Endodermal cell (in vitro differentiated cells): ENCODE results near the gene RUBCNL. TPM values are rescaled to one million over a fixed set of nuclear protein-coding genes. Genes with fewer than 3 reads are reported as not detected.
"Not testable (repeated sequence)": the region's sequence is repeated elsewhere in the genome, so short reads cannot be mapped to it uniquely, and the experiment has no call there.

Experiments
- DNase-seq: peaks from one replicate; pipeline ENCODE4 v3.0.0-alpha.2; 2017
- H3K27ac ChIP-seq: 2 replicates; pipeline ENCODE4 v1.5.1; 2013; ENCODE audit warnings: mild to moderate bottlenecking, low read depth, low read length, moderate library complexity
- H3K27me3 ChIP-seq: 2 replicates; pipeline ENCODE4 v1.6.1; 2013; ENCODE audit warnings: mild to moderate bottlenecking, low read length, moderate library complexity; ENCODE audit not compliant: insufficient read depth, control insufficient read depth, poor library complexity, severe bottlenecking
- H3K36me3 ChIP-seq: 2 replicates; pipeline ENCODE4 v1.7.0; 2013; ENCODE audit warnings: mild to moderate bottlenecking, low read length, moderate library complexity; ENCODE audit not compliant: control insufficient read depth, insufficient read depth
- H3K4me1 ChIP-seq: one replicate; pipeline ENCODE4 v1.7.0; 2013; ENCODE audit warnings: low read length; ENCODE audit not compliant: control insufficient read depth, insufficient read depth
- H3K4me3 ChIP-seq: 2 replicates; pipeline ENCODE4 v1.5.1; 2013; ENCODE audit warnings: mild to moderate bottlenecking, low read length, moderate library complexity
- H3K9ac ChIP-seq: 2 replicates; pipeline ENCODE4 v1.6.1; 2013; ENCODE audit warnings: mild to moderate bottlenecking, low read length, moderate library complexity; ENCODE audit not compliant: poor library complexity, severe bottlenecking; ENCODE audit errors: extremely low read depth
- H3K9me3 ChIP-seq: 2 replicates; pipeline ENCODE4 v1.6.1; 2013; ENCODE audit warnings: mild to moderate bottlenecking, low read length, moderate library complexity; ENCODE audit not compliant: control insufficient read depth
- H3K27ac Mint-ChIP-seq: 2 replicates; pipeline ENCODE4 v1.8.0; 2020; ENCODE audit warnings: mixed read lengths
- H3K27me3 Mint-ChIP-seq: 2 replicates; pipeline ENCODE4 v1.8.0; 2021; ENCODE audit warnings: mild to moderate bottlenecking, mixed read lengths; ENCODE audit not compliant: insufficient read depth
- H3K36me3 Mint-ChIP-seq: 2 replicates; pipeline ENCODE4 v1.8.0; 2020; ENCODE audit warnings: low read depth, mixed read lengths
- H3K4me1 Mint-ChIP-seq: 2 replicates; pipeline ENCODE4 v1.8.0; 2020; ENCODE audit warnings: mixed read lengths
- H3K4me3 Mint-ChIP-seq: 2 replicates; pipeline ENCODE4 v1.8.0; 2020; ENCODE audit warnings: mild to moderate bottlenecking, moderate library complexity, mixed read lengths
- H3K9me3 Mint-ChIP-seq: 2 replicates; pipeline ENCODE4 v1.8.0; 2020; ENCODE audit warnings: mild to moderate bottlenecking, mixed read lengths
- CTCF ChIP-seq: fragments of 200-600 bp; sonication (generic); conservative IDR thresholded peaks from 2 replicates; pipeline ENCODE4 v1.5.0; 2021; ENCODE audit warnings: antibody characterized with exemption, mild to moderate bottlenecking
- WGBS, 2 experiments: methylation state at CpG; one replicate each; pipeline versions ENCODE4 v1.1.5 to v1.1.7; 2013; ENCODE audit warnings: missing lambda C conversion rate in 2 of 2, mixed read lengths in 1 of 2; ENCODE audit not compliant: insufficient coverage in 1 of 2, insufficient read length in 1 of 2; 5-methylcytosine and 5-hydroxymethylcytosine counted together
- long read RNA-seq, 4 experiments: library from polyadenylated mRNA in 2 of 4; library from RNA in 1 of 4; library from capped mRNA in 1 of 4; stranded (forward) in 3 of 4; unstranded in 1 of 4; transcript quantifications; one replicate each; pipeline ENCODE4 v2.0.0, GENCODE V29; 2020 to 2021; ENCODE audit warnings: inconsistent platforms in 1 of 4
- polyA plus RNA-seq, 2 experiments: library from polyadenylated mRNA; stranded (reverse); fragments of 50-300 nt; gene quantifications; one replicate each; pipeline ENCODE4 v1.2.3, GENCODE V29; 2013
- total RNA-seq, 2 donors: library from RNA; stranded (reverse); fragmentation: NEBNext Ultra II Directional in 1 of 2; extraction: Animal tissue kit (Norgen Biotek cat#: 25700) in 1 of 2; gene quantifications; 2 replicates in 1 of 2; 3 replicates in 1 of 2; pipeline ENCODE4 v1.2.1, GENCODE V29; 2021

Gene RUBCNL
- total RNA-seq: 1 to 10 TPM; 3.1 to 3.6 TPM
- polyA plus RNA-seq (2013, experiment 1 of 2): 3.0 TPM
- 1.9 TPM for polyA plus RNA-seq (2013, experiment 2 of 2)
- long read RNA-seq, experiment 1, partial matches to known transcripts: 1 of 2 reads
- long read RNA-seq, experiment 1, other reads (novel, unspliced or antisense): 0 of 2 reads
- long read RNA-seq, experiment 2, partial matches to known transcripts: 0 of 2 reads
- long read RNA-seq, experiment 2, other reads (novel, unspliced or antisense): 2 of 2 reads
- long read RNA-seq, experiment 3, partial matches to known transcripts: 2 of 19 reads
- long read RNA-seq, experiment 3, other reads (novel, unspliced or antisense): 10 of 19 reads
- long read RNA-seq, experiment 4, partial matches to known transcripts: 0 of 3 reads
- long read RNA-seq, experiment 4, other reads (novel, unspliced or antisense): 1 of 3 reads

DNA sequence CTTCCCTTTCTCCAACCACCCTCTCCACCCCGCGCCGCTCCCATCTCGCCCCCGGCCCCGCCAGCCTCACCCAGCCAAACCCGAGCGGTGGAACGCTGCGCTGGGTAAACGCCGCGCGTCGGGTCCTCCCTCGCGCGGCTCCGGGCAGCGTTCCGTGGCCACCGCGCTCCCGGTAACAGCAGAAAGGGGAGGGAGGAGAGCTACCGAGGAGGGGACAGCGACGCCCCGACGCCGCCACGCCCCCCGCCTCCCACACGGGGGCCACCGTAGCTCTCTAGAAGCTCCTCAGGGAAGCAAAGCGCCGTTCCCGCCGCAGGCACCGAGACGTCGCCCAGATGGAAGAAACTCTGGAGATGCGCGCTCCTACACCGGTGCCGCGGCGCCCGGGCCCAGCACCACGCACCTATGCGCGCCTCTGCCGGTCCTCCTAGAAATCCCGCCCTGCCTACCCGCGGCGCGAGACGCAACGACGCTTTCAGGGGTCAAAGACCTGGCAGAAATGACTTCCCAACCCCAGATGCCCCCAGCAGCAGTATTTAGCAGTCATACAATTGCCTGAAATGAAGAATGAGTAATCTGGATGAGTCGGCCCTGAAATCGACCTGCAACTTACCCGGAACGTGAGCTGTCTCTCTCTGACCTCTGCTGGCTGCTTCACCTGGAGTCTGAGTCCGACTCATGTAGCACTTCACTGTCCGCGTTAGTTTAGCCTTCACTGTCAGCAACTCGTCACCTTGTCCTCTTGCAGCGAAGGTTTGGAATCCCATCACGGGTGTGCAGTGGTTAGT is at the start of gene RUBCNL:
Gene RUBCNL (minus strand): TSS at position 189 of the 788 bp plus-strand sequence. CDS start 14,777 bp downstream, outside the sequence.
- Mint-ChIP-seq H3K9me3 (no peaks in the 10 kb centered on the region), H3K4me1 (peaks cover 3% of the 10 kb centered on the region), H3K27ac (no peak within 1 kb of the TSS), H3K4me3 (peak within 1 kb of the TSS; percentile 66), H3K27me3 (peaks cover 69% of the 10 kb centered on the region), H3K36me3 (no peaks in the 10 kb centered on the region)
- H3K9me3 ChIP-seq: no peaks in the 10 kb centered on the region
- DNase-seq: peak; percentile 85
- no peak within 1 kb of the TSS for H3K9ac ChIP-seq
- peaks cover 74% of the 10 kb centered on the region for H3K27me3 ChIP-seq
- 0 to 2% methylated on average over 45 to 70 of the region's 70 CpGs for WGBS, 2 experiments
- H3K4me1 ChIP-seq: no peaks in the 10 kb centered on the region
- no peak within 1 kb of the TSS for H3K27ac ChIP-seq
- TF ChIP-seq CTCF: peak; percentile 36
- peak within 1 kb of the TSS; percentile 77 for H3K4me3 ChIP-seq
- no peaks in the 10 kb centered on the region for H3K36me3 ChIP-seq

GRCh38 chr13:46429558-46429957 is 42.5 kb upstream of the RUBCNL start:
- not testable (repeated sequence) for H3K36me3 Mint-ChIP-seq, H3K9ac ChIP-seq, H3K4me1 ChIP-seq, H3K4me1 Mint-ChIP-seq, H3K4me3 Mint-ChIP-seq, DNase-seq, H3K27ac ChIP-seq, H3K9me3 ChIP-seq, H3K27ac Mint-ChIP-seq, H3K4me3 ChIP-seq, H3K36me3 ChIP-seq, H3K27me3 ChIP-seq, H3K9me3 Mint-ChIP-seq, H3K27me3 Mint-ChIP-seq
- WGBS, 2 experiments: 100% methylated on average over 2 of the region's 2 CpGs; no CpG with 5 or more reads in 1 of the 2 experiments

- Histone ChIP-seq H3K27me3 (peaks cover 12% of the 10 kb centered on the region), H3K36me3 (no peaks in the 10 kb centered on the region), H3K4me1 (no peaks in the 10 kb centered on the region), H3K4me3 (peak overlapping the region; percentile 38), H3K9me3 (peaks cover 20% of the 10 kb centered on the region), H3K9ac (no peak overlapping the region), H3K27ac (no peak overlapping the region)
- Mint-ChIP-seq H3K4me3 (no peak overlapping the region), H3K36me3 (peaks cover 3% of the 10 kb centered on the region), H3K9me3 (peaks cover 20% of the 10 kb centered on the region), H3K4me1 (peaks cover 13% of the 10 kb centered on the region), H3K27ac (no peak overlapping the region), H3K27me3 (peaks cover 9% of the 10 kb centered on the region)
- no peak for TF ChIP-seq CTCF
- no peak for DNase-seq
These were observed 18.4 kb upstream of the RUBCNL start for GRCh38 chr13:46405457-46405856.
